Lower lobe of right lung (tissue), 2 donors: ENCODE results near the gene BACH2. TPM values are rescaled to one million over a fixed set of nuclear protein-coding genes. Genes with fewer than 3 reads are reported as not detected.
"Not testable (repeated sequence)": the region's sequence is repeated elsewhere in the genome, so short reads cannot be mapped to it uniquely, and the experiment has no call there.

Experiments
- ATAC-seq, 2 donors: fragments of 200-7000 bp; cut with Tn5 transposase; one replicate each; pipeline ENCODE4 v1.9.1; 2020 to 2022; ENCODE audit warnings: mild to moderate bottlenecking in 2 of 2, moderate library complexity in 2 of 2
- DNase-seq: peaks from one replicate; pipeline ENCODE4 v3.0.0-alpha.2; 2020
- H3K27ac ChIP-seq: fragments of 200-600 bp; one replicate; pipeline ENCODE4 v1.8.0; 2022
- H3K27me3 ChIP-seq: fragments of 200-600 bp; one replicate; pipeline ENCODE4 v1.8.0; 2022; ENCODE audit warnings: low read depth
- H3K36me3 ChIP-seq: fragments of 200-600 bp; one replicate; pipeline ENCODE4 v1.8.0; 2022; ENCODE audit warnings: mild to moderate bottlenecking
- H3K4me1 ChIP-seq: fragments of 200-600 bp; one replicate; pipeline ENCODE4 v1.8.0; 2022
- H3K4me3 ChIP-seq: fragments of 200-600 bp; one replicate; pipeline ENCODE4 v1.8.0; 2022; ENCODE audit warnings: mild to moderate bottlenecking
- H3K9me3 ChIP-seq: fragments of 200-600 bp; one replicate; pipeline ENCODE4 v1.8.0; 2022
- CTCF ChIP-seq: fragments of 200-600 bp; IDR thresholded peaks from one replicate; pipeline ENCODE4 v1.8.0; 2022; ENCODE audit warnings: antibody characterized with exemption, mild to moderate bottlenecking
- intact Hi-C: fragments of 100-400 bp; cut with DNase I; formaldehyde crosslinking; loops from one replicate; pipeline ENCODE4 v1.11.0; 2022
- long read RNA-seq: library from polyadenylated mRNA; unstranded; transcript quantifications from one replicate; pipeline ENCODE4 v2.0.0, GENCODE V29; 2021
- total RNA-seq: library from RNA; stranded (reverse); fragmentation: NEBNext Ultra II Directional; extraction: Animal tissue kit (Norgen Biotek cat#: 25700); gene quantifications from one replicate; pipeline ENCODE4 v1.2.1, GENCODE V29; 2021
- donor health status: DM: no; HTN: yes; CAD: no; lungs with severe emphysema.

BACH2 gene
- total RNA-seq, result 6.3 TPM
- long read RNA-seq, partial matches to known transcripts, result 2 of 6 reads
- long read RNA-seq, other reads (novel, unspliced or antisense), result 4 of 6 reads

- Histone ChIP-seq H3K36me3 (no peaks in the 10 kb centered on the region), H3K4me3 (peak within 1 kb of the TSS; percentile 66), H3K4me1 (peaks cover 17% of the 10 kb centered on the region), H3K27ac (peak within 1 kb of the TSS; percentile 82), H3K9me3 (no peaks in the 10 kb centered on the region), H3K27me3 (peaks cover 13% of the 10 kb centered on the region)
- peak; percentile 17 for TF ChIP-seq CTCF
- DNase-seq (peak; percentile 91), ATAC-seq (peak; percentile 91 to 92)
- intact Hi-C loops, result no loop called here
Measured at GRCh38 chr6:90296341-90297114, at the start of gene BACH2. BACH2 (minus strand) TSS chr6:90296843; CDS start chr6:90008844, 287,999 bp downstream.

- H3K27ac ChIP-seq, result no peak overlapping the region
- no peaks in the 10 kb centered on the region for H3K36me3 ChIP-seq
- H3K9me3 ChIP-seq, result no peaks in the 10 kb centered on the region
- H3K4me1 ChIP-seq, result no peaks in the 10 kb centered on the region
- DNase-seq, result no peak
- H3K4me3 ChIP-seq, result no peak overlapping the region
- no peak for TF ChIP-seq CTCF
- H3K27me3 ChIP-seq, result no peaks in the 10 kb centered on the region
- intact Hi-C loops, result no loop called here
- ATAC-seq, result no peak
Measured at GRCh38 chr6:90343576-90343975, 46.9 kb upstream of the BACH2 start.

- Histone ChIP-seq H3K36me3 (no peaks in the 10 kb centered on the region), H3K27ac (no peak overlapping the region), H3K4me3 (no peak overlapping the region), H3K9me3 (no peaks in the 10 kb centered on the region), H3K4me1 (no peaks in the 10 kb centered on the region), H3K27me3 (no peaks in the 10 kb centered on the region)
- DNase-seq (no peak), ATAC-seq (no peak)
- intact Hi-C loops, result no loop called here
- no peak for TF ChIP-seq CTCF
Measured at GRCh38 chr6:90338409-90338808, 41.8 kb upstream of the BACH2 start.

DNA sequence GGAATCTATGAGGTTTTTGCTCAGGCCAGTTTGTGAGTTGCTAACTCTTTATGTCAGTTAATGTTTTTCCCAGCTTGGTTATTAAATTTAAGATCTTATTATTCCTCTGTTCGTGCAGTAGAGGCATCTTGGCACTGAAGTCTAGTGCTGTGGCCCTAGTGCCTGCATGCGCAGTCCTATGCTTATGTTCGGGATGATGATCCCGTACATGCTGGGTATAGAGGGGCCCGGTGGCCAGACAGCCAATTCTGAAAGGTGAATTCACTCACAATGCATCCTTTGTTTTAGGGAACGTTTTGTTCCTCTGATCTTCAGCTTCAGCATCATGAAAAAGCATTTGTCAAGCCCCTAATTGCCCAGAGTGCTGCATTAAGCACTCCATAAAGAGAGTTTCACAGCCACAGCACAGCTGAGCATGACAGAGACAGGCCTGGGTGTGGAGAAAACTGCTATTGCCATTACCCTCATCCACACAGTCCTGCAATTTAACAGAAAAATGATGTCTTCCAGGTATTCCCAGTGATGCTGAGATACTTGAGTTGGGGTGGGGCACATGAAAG is 39.8 kb upstream of the BACH2 start:
- no peak for DNase-seq
- Histone ChIP-seq H3K9me3 (no peaks in the 10 kb centered on the region), H3K27me3 (no peaks in the 10 kb centered on the region), H3K36me3 (no peaks in the 10 kb centered on the region), H3K4me3 (no peak overlapping the region), H3K27ac (no peak overlapping the region), H3K4me1 (no peaks in the 10 kb centered on the region)
- intact Hi-C loops, result no loop called here
- TF ChIP-seq CTCF, result no peak
- ATAC-seq, result no peak

DNA sequence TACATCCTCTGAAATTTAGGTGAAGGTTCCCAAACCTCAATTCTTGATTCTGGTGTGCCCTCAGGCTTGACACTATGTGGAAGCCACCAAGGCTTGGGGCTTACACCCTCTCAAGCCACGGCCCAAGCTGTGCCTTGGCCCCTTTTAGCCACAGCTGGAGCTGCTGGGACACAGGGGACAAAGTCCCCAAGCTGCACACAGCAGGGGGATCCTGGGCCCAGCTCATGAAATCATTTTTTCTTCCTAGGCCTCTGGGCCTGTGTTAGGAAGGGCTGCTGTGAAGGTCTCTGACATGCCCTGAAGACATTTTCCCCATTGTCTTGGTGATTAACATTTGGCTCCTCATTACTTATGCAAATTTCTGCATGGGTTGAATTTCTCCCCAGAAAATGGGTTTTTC is 37.3 kb upstream of the BACH2 start:
- ATAC-seq (no peak), DNase-seq (no peak)
- H3K27ac ChIP-seq, result no peak overlapping the region
- no peak overlapping the region for H3K4me3 ChIP-seq
- no peak for TF ChIP-seq CTCF
- H3K9me3 ChIP-seq, result no peaks in the 10 kb centered on the region
- no peaks in the 10 kb centered on the region for H3K4me1 ChIP-seq
- intact Hi-C loops, result no loop called here
- H3K36me3 ChIP-seq, result no peaks in the 10 kb centered on the region
- no peaks in the 10 kb centered on the region for H3K27me3 ChIP-seq

DNA sequence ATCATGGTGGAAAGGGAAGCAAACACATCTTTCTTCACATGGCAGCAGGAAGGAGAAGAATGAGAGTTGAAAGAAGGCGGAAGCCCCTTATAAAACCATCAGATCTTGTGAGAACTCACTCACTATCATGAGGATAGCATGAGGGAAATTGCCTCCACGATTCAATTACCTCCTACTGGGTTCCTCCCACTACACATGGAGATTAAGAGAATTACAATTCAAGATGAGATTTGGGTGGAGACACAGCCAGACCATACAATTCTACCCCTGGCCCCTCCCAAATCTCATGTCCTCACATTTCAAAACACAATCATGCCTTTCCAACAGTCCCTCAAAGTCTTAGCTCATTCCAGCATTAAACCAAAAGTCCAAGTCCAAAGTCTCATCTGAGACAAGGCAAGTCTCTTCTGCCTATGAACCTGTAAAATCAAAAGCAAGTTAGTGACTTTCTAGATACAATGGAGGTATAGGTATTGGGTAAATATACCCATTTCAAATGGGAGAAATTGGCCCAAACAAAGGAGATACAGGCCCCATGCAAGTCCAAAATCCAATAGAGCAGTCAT is 36.4 kb upstream of the BACH2 start:
- ATAC-seq, H3K27ac ChIP-seq, H3K27me3 ChIP-seq, intact Hi-C loops, H3K9me3 ChIP-seq, DNase-seq, H3K4me1 ChIP-seq, H3K4me3 ChIP-seq, H3K36me3 ChIP-seq: not testable (repeated sequence)
